Activated naive CD4-positive, alpha-beta T cell treated with anti-CD3 and anti-CD28 coated beads for 36 hours (primary cell): Measurements from ENCODE around the gene SLMAP. TPM values are rescaled to one million over a fixed set of nuclear protein-coding genes. Genes with fewer than 3 reads are reported as not detected.

ENCODE experiments used
- CTCF ChIA-PET: fragments of 350-600 bp; sonication (Branson Sonifier 250); formaldehyde crosslinking; loops from one replicate; lab custom pipeline; 2021; ENCODE audit warnings: antibody characterized with exemption; lab: Charles Lee
- DNase-seq: peaks from one replicate; pipeline ENCODE4 v3.0.0-alpha.2; 2020
- H3K27ac Mint-ChIP-seq: one replicate; pipeline ENCODE4 v1.8.0; 2021; ENCODE audit warnings: mild to moderate bottlenecking, mixed read lengths
- H3K27me3 Mint-ChIP-seq: one replicate; pipeline ENCODE4 v1.8.0; 2021; ENCODE audit warnings: low read depth, mixed read lengths
- H3K36me3 Mint-ChIP-seq: one replicate; pipeline ENCODE4 v1.8.0; 2021; ENCODE audit warnings: low read depth, mixed read lengths
- H3K4me1 Mint-ChIP-seq: one replicate; pipeline ENCODE4 v1.8.0; 2021; ENCODE audit warnings: low read depth, mixed read lengths
- H3K4me3 Mint-ChIP-seq: one replicate; pipeline ENCODE4 v1.8.0; 2021; ENCODE audit warnings: mild to moderate bottlenecking, moderate library complexity, mixed read lengths
- H3K9me3 Mint-ChIP-seq: one replicate; pipeline ENCODE4 v1.8.0; 2021; ENCODE audit warnings: mixed read lengths
- intact Hi-C: fragments of 100-400 bp; cut with micrococcal nuclease; formaldehyde crosslinking; loops from one replicate; pipeline ENCODE4 v1.15.1; 2023
- total RNA-seq, 2 experiments: library from RNA; stranded (reverse); gene quantifications; one replicate each; pipeline ENCODE4 v1.2.3, GENCODE V29; 2021

The SLMAP gene, protein sequence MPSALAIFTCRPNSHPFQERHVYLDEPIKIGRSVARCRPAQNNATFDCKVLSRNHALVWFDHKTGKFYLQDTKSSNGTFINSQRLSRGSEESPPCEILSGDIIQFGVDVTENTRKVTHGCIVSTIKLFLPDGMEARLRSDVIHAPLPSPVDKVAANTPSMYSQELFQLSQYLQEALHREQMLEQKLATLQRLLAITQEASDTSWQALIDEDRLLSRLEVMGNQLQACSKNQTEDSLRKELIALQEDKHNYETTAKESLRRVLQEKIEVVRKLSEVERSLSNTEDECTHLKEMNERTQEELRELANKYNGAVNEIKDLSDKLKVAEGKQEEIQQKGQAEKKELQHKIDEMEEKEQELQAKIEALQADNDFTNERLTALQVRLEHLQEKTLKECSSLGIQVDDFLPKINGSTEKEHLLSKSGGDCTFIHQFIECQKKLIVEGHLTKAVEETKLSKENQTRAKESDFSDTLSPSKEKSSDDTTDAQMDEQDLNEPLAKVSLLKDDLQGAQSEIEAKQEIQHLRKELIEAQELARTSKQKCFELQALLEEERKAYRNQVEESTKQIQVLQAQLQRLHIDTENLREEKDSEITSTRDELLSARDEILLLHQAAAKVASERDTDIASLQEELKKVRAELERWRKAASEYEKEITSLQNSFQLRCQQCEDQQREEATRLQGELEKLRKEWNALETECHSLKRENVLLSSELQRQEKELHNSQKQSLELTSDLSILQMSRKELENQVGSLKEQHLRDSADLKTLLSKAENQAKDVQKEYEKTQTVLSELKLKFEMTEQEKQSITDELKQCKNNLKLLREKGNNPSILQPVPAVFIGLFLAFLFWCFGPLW
- 10 to 100 TPM; 35.1 TPM for total RNA-seq

DNA sequence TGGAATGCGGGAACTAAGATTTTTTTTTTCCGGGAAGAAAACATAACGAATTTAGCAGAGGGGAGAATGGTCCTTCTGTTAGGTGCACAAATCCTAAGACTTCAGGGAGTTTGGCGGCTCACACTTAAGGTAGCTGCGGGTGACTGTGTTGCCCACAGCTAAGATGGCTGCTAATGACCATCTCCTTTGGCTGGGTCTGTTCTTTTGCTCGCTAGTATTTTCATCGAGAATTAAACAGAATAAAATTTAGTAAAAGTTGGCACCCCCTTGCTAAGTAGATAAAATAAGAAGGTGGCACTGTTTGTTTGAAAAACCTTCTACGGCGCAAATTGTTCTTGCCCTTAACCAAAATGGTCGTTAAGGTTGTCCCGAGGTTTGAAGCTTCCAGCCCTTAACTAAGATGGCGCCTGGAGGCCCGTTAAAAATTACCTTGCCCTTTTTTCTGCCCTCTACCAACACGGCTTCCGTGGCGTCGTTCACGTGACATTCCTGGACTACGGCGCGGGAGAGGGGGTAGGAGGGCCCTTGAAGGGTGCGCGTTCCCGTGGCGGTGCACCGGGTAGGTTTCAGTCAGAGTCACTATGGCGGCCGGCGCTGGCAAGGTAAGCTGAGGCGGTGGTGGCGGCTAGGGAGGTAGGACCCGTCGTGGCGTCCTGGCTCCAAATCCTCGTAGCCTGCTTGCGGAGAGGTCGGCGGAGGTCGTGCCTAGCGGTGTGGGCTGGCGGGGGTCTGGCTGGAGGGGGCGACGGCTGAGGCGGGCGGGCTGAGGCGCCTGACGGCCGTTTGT lies at the start of gene SLMAP:
SLMAP (plus strand) TSS at position 569 of the 787 bp plus-strand sequence. CDS start 1,343 bp downstream, outside the sequence.
- no peaks in the 10 kb centered on the region for H3K9me3 Mint-ChIP-seq
- CTCF ChIA-PET, result interaction anchor here (0.7 to 1.4 kb wide), 3 partner anchors 63 to 159 kb away, joined by 3 to 4 read pairs (median 3); partner anchors contain the start of genes ARF4 and DENND6A
- DNase-seq, result peak; percentile 99
- H3K4me1 Mint-ChIP-seq, result peaks cover 36% of the 10 kb centered on the region
- H3K36me3 Mint-ChIP-seq, result peaks cover 22% of the 10 kb centered on the region
- H3K27me3 Mint-ChIP-seq, result no peaks in the 10 kb centered on the region
- H3K27ac Mint-ChIP-seq, result peak within 1 kb of the TSS; percentile 92
- intact Hi-C loops, result loop anchor here (1.0 to 5.0 kb wide), 9 partner anchors 32 to 550 kb away; partner anchors contain the start of genes APPL1, ARF4, HTD2 and PDE12
- H3K4me3 Mint-ChIP-seq, result peak within 1 kb of the TSS; percentile 98

DNA sequence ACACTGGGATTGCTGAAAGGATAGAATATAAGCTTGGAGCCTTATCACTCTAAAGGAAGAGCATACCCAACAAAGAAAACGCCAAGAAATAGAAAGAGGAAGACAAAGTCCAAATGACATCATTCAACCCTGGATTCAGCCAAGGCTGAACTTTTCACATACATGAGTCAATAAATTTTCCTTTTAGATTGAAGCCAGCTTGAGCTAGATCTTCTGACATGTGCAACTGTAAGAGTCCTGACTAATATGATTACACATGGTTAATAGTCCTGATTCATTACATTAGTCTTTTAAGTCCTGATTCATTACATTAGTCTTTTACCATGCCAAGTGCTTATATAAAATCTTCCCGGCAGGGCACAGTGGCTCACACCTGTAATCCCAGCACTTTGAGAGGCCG lies 49.6 kb upstream of the SLMAP start:
- no peak overlapping the region for H3K27ac Mint-ChIP-seq
- H3K9me3 Mint-ChIP-seq, result no peaks in the 10 kb centered on the region
- H3K27me3 Mint-ChIP-seq, result no peaks in the 10 kb centered on the region
- CTCF ChIA-PET, result no interaction called here
- H3K4me1 Mint-ChIP-seq, result peaks cover 2% of the 10 kb centered on the region
- no peaks in the 10 kb centered on the region for H3K36me3 Mint-ChIP-seq
- intact Hi-C loops, result no loop called here
- DNase-seq, result no peak
- H3K4me3 Mint-ChIP-seq, result no peak overlapping the region

DNA sequence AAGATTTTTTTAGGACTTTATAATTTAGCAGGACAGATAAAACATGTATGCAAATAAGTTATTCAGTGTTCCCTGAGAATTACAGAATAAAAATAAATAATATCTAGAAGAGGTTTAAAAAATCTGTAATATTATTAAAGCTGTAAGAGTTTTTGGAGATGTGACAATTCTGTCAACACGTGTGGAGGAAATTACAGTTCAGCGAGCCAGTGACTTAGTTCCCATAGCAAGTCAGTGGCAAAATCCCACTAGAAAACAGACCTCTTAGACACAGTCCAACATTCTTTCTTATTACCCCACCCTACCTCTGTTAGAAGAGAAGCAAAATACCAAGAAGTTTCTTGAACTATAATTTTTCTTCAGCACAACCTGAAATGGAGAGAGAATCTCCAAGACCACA lies 47.1 kb upstream of the SLMAP start:
- peaks cover 2% of the 10 kb centered on the region for H3K4me1 Mint-ChIP-seq
- intact Hi-C loops, result no loop called here
- CTCF ChIA-PET, result interaction anchor here (1.6 kb wide), 1 partner anchor 144 kb away, joined by 3 read pairs; no protein-coding TSS in a partner anchor
- H3K9me3 Mint-ChIP-seq, result no peaks in the 10 kb centered on the region
- no peak for DNase-seq
- H3K36me3 Mint-ChIP-seq, result no peaks in the 10 kb centered on the region
- no peaks in the 10 kb centered on the region for H3K27me3 Mint-ChIP-seq
- H3K27ac Mint-ChIP-seq, result no peak overlapping the region
- H3K4me3 Mint-ChIP-seq, result no peak overlapping the region

DNA sequence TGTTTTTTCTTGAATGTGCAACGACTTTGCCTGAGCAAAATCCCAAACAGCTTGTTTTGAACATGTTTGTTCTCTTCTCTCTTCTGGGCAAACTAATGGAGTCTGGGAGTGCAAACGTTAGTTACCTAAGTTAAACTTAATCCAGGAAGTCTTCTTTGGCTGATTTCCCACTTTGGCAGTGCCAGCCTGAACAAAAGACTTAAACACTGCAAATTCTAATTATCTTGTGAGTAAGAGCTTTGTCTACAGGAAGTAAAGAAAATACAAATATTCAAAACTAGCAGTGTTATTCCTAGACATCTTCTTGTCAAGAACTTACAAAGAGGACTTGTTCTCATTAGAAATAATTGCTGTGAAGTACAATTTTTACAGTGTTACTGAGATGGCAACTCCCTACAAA lies 46.5 kb upstream of the SLMAP start:
- Mint-ChIP-seq H3K27ac (no peak overlapping the region), H3K27me3 (no peaks in the 10 kb centered on the region), H3K9me3 (no peaks in the 10 kb centered on the region), H3K36me3 (no peaks in the 10 kb centered on the region), H3K4me1 (peaks cover 2% of the 10 kb centered on the region), H3K4me3 (no peak overlapping the region)
- CTCF ChIA-PET, result interaction anchor here (0.6 to 1.6 kb wide), 3 partner anchors 144 to 409 kb away, joined by 3 to 4 read pairs (median 4); no protein-coding TSS in a partner anchor
- no peak for DNase-seq
- intact Hi-C loops, result no loop called here

DNA sequence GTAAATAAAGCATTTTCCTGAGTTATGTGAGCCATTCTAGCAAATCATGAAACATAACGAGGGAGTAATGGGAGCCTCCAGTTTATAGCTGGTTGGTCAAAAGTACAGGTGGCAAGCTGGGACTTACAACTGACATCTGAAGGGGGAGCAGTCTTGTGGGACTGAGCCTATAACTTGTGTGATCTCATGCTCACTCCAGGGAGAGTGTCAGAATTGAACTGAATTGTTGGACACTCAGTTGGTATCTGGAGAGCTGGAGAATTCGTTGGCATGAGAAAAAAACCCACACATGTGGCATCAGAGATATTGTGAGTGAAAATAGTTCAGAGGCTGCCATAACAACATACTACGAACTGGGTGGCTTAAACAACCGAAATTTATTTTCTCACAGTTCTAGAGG lies 40.4 kb upstream of the SLMAP start:
- CTCF ChIA-PET, result no interaction called here
- no peak for DNase-seq
- Mint-ChIP-seq H3K27ac (no peak overlapping the region), H3K27me3 (no peaks in the 10 kb centered on the region), H3K4me1 (no peaks in the 10 kb centered on the region), H3K4me3 (no peak overlapping the region), H3K36me3 (no peaks in the 10 kb centered on the region), H3K9me3 (no peaks in the 10 kb centered on the region)
- intact Hi-C loops, result no loop called here

DNA sequence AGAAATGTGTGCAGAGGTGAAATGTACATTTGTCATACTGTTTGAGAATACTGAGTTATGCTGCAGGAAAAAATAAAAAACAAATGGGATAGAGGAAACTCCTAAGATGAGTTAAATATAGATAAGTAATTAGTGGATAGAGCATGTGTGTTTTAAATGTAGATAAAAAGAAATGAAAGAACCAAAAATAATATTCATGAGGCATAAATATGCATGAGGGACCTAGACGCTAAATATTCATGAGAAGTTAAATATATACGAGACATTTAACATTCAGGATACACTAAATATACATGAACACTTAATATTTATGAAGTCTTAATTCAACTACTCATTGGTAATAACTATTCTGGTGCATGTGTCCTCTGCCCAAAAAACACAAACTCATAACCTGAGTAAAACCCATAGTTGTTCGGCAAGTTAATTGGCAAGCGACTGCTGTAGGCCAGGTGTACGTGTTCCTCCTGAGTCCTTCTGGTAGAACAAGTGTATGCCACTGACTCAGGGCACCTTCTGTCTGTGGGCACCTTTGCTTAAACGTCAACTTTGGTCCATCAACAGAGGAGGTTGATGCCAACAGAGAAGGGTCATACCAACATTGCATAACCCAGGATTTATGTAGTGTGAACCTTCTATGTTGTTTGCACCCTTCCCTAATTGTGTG lies 38.8 kb upstream of the SLMAP start:
- Mint-ChIP-seq H3K27ac (no peak overlapping the region), H3K9me3 (no peaks in the 10 kb centered on the region), H3K4me1 (no peaks in the 10 kb centered on the region), H3K27me3 (no peaks in the 10 kb centered on the region), H3K4me3 (no peak overlapping the region), H3K36me3 (no peaks in the 10 kb centered on the region)
- CTCF ChIA-PET, result no interaction called here
- intact Hi-C loops, result no loop called here
- no peak for DNase-seq

DNA sequence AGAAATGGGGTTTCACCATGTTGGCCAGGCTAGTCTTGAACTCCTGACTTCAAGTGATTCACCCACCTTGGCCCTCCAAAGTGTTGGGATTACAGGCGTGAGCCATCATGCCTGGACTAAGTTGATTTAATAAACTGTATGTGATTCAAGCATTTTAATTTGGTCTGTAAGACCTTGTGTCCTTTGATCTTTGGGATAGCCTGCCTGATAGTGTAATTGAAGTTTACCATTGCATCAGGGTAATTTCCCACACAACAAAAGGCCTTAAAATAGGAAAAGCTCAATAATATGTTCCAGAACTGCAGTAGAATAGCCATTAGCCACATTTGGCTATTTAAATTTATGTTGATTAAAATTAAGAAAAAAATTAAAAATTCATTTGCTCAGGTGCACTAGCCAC lies 38.0 kb upstream of the SLMAP start:
- CTCF ChIA-PET, result no interaction called here
- no peak overlapping the region for H3K27ac Mint-ChIP-seq
- H3K9me3 Mint-ChIP-seq, result no peaks in the 10 kb centered on the region
- intact Hi-C loops, result no loop called here
- no peak overlapping the region for H3K4me3 Mint-ChIP-seq
- no peak for DNase-seq
- no peaks in the 10 kb centered on the region for H3K4me1 Mint-ChIP-seq
- H3K36me3 Mint-ChIP-seq, result no peaks in the 10 kb centered on the region
- H3K27me3 Mint-ChIP-seq, result no peaks in the 10 kb centered on the region

DNA sequence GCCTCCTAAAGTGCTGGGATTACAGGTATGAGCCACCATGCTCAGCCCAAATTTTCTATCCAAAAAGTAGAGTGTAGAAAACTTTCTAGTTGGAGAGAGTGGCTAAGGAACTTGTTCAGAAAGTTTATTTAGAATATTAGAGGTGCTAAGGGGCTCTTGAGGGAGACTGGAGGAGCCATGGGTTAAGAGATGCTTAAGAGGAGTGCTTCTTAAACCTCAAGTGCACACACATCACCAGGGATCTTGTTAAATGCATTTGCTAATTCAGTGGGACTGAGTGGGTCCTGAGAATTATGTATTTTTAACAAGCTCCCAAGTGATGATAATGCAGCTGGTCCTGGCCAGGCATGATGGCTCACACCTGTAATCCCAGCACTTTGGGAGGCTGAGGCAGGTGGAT lies 29.7 kb upstream of the SLMAP start:
- no peak overlapping the region for H3K27ac Mint-ChIP-seq

DNA sequence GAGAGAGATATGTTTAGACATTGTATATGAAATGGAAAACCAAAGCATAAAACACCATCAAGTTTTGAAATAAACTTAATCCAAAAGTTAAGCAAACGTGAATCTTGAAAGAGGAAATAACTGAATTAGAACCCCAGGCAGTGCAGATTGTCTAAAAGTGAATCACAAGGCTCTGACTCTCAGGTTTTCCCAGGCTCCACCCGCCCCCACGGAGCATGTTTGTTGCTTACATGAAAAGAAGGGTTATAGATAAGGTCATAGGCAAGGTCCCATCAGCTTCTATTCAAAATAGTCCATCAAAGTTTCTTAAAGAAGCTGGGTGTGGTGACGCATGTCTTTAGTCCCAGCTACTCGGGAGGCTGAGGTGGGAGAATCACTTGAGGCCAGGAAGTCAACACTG lies 29.0 kb upstream of the SLMAP start:
- intact Hi-C loops, result no loop called here
- CTCF ChIA-PET, result no interaction called here
- no peaks in the 10 kb centered on the region for H3K36me3 Mint-ChIP-seq
- H3K4me3 Mint-ChIP-seq, result no peak overlapping the region
- no peaks in the 10 kb centered on the region for H3K4me1 Mint-ChIP-seq
- DNase-seq, result no peak
- no peaks in the 10 kb centered on the region for H3K27me3 Mint-ChIP-seq
- no peaks in the 10 kb centered on the region for H3K9me3 Mint-ChIP-seq
- H3K27ac Mint-ChIP-seq, result no peak overlapping the region

More for the DNA sequence above, 29.7 kb upstream of the SLMAP start:
- CTCF ChIA-PET, result no interaction called here
- no peaks in the 10 kb centered on the region for H3K9me3 Mint-ChIP-seq
- H3K27me3 Mint-ChIP-seq, result no peaks in the 10 kb centered on the region
- no peak overlapping the region for H3K4me3 Mint-ChIP-seq
- no peak for DNase-seq
- intact Hi-C loops, result no loop called here
- H3K4me1 Mint-ChIP-seq, result no peaks in the 10 kb centered on the region
- no peaks in the 10 kb centered on the region for H3K36me3 Mint-ChIP-seq

DNA sequence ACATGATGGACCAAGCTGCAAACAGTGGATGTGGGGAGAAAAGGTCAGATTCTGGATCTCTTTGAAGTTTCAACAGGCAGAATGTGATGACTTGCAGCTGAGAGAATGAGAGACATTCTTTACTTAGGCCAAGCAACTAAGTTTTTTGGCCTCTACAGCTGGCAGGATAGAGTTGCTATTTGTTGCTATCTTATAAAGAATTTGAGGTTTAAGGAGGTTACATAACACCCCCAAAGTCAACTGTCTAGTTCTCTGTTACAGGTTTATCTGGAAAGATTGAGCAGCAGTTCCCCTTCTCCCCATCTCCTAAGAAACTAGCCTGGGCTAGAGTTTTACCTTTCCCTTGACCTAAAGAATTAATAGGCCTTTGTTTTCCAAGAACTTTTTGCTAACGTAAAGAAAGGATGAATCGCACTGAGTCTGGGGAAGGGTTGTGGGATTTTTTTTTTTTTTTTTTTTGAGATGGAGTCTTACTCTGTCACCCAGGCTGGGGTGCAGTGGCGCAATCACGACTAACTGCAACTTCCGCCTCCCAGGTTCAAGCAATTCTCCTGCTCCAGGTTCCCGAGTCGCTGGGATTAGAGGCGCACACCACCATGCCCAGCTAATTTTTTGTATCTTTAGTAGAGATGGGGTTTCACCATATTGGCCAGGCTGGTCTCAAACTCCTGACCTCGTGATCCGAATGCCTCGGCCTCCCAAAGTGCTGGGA lies 26.6 kb upstream of the SLMAP start:
- Mint-ChIP-seq H3K36me3 (no peaks in the 10 kb centered on the region), H3K9me3 (no peaks in the 10 kb centered on the region), H3K4me1 (no peaks in the 10 kb centered on the region), H3K4me3 (no peak overlapping the region), H3K27ac (no peak overlapping the region), H3K27me3 (no peaks in the 10 kb centered on the region)
- CTCF ChIA-PET, result no interaction called here
- intact Hi-C loops, result no loop called here
- DNase-seq, result no peak

DNA sequence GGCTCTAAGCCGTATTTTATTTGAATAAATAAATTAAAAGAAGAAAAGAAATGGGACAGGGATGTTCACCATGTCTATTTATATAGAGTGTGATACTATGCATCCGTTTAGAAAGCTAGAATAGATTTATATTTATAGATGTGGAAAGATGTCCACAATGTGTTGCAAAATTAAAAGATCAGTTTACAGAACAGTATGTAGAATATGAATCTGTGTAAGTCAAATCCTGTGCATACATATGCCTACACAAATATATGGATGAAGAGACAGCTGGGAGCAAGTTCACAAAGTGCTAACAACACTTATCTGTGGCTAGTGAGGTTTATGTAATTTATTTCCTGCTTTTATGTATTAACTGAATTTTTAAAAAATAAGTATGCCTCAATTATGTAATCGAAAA lies 25.4 kb upstream of the SLMAP start:
- no peak overlapping the region for H3K27ac Mint-ChIP-seq
- H3K9me3 Mint-ChIP-seq, result no peaks in the 10 kb centered on the region
- CTCF ChIA-PET, result no interaction called here

More for the DNA sequence above, 25.4 kb upstream of the SLMAP start:
- intact Hi-C loops, result no loop called here
- Mint-ChIP-seq H3K27me3 (no peaks in the 10 kb centered on the region), H3K4me3 (no peak overlapping the region), H3K36me3 (no peaks in the 10 kb centered on the region), H3K4me1 (no peaks in the 10 kb centered on the region)
- DNase-seq, result no peak
